DMS53 treated with DMSO at 0.1 percent for 48 hours (cell line): Measurements from ENCODE around the gene TSFM.

ENCODE experiments used
- DNase-seq: peaks from one replicate; lab custom pipeline; 2025; ENCODE audit not compliant: unreplicated experiment; lab: John Stamatoyannopoulos, UW

TSFM gene

DNA sequence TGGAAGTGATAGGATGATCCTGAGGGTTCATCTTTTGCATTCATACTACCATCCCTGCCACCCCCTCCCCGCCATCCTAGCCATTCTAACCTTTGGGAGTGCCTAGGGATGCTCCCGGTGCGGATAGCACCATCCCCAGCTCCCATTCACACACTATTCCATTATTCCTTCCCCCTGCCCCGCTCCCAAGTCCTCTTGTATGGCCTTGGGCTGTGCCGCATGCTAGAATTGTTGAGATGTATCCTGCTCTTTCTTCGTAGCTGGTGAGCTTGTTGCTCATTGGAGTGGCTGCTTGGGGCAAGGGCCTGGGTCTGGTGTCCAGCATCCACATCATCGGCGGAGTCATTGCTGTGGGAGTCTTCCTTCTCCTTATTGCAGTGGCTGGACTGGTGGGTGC is 37.1 kb upstream of the TSFM start:
- DNase-seq, result no peak

DNA sequence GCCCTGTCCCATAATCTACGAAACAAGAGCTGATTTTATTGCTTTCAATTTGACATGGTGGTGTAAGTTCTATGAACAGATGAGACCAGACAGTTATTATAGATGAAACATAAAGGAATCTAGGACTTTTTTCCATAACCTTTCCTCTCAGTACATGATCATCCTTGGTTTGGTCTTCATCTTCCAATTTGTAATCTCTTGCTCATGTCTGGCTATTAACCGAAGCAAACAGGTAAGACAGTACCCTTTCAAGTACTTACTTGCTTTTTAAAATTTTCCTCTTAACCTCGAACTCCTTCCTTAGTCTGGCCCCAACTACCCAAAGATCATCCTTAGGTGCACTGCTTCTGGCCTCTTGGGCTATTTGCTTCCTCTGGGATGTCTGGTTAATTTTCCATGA is 36.6 kb upstream of the TSFM start:
- DNase-seq, result no peak

GRCh38 chr12:57749061-57749460 is 33.5 kb upstream of the TSFM start:
- DNase-seq, result no peak

- DNase-seq, result no peak
These were observed 31.8 kb upstream of the TSFM start for GRCh38 chr12:57750561-57751431.

- no peak for DNase-seq
These were observed 31.2 kb upstream of the TSFM start for GRCh38 chr12:57751432-57751787.

GRCh38 chr12:57751788-57752667 is 30.6 kb upstream of the TSFM start, which contains the start of gene CDK4:
TSS of gene CDK4 (minus strand) at chr12:57752310. CDS start at chr12:57751717, 593 bp downstream.
- DNase-seq, result peak; percentile 99

- DNase-seq, result no peak
These were observed 30.0 kb upstream of the TSFM start for GRCh38 chr12:57752668-57753000.

DNA sequence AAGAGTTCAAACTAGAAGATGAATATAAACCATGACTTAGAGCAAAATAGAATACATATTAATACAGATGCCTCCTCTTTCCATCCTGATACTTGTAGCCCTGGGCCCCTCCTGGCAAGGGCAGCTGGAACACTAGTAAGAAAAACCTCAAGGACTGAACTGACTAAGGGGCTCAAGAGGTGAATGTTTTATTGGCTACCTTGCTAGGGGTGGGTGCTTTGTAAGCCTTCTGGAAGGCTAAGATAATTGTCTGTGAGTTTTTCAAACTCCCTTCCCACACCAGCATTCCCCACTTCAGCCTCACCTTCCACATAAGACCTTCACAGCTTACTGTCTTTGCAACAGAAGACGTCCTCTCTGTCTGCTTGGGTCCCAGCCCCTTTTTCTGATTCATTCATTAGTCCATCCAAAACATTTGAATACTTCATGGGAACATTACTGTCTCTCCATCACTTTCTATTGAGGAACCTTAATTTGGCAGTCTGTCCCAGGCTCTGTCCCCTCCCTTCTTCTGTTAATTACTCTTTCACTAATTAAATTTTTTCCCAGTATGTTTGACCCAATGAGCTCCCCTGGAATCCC is 28.7 kb upstream of the TSFM start:
- no peak for DNase-seq

DNA sequence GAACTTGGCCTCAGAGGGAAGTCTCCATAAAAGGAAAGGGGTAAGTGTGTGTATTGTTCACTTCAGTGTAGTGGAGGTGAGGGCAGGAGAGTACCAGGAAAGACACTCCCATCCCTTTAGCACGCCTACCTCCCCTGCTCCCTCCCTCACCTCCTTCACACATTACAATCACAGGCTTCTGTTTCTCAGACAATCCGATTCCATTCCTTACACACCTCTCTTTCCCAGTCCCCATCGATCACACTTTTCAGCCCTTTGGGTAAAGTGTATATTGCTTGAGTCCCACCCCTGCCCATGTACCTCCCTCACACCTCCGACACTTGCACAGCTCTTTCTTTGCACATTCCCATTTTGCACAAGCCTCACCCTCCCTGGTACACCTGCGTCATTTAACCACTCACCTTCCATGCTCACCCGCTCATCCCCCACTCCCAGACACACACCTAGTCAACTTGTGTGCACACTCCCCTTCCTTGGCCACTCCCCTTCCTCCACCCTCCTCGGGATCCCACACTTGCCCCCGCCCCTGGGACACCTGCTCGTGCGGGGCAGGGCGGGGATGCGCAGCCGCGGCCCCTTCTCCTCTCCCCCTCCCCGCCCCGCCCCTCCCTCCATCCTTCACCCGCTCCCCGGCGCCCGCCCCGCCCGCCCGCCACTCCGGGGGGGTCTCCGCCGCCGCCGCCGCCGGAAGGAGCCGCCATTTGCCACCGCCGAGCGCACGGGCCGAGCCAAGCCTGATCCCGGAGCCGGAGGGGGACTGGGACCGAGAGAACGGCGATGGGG is 28.0 kb upstream of the TSFM start, which contains the start of gene MARCHF9:
Gene MARCHF9, plus strand, starts transcription at position 693 of the 783 bp plus-strand sequence. CDS start 426 bp downstream, outside the sequence.
- peak; percentile 84 for DNase-seq

DNA sequence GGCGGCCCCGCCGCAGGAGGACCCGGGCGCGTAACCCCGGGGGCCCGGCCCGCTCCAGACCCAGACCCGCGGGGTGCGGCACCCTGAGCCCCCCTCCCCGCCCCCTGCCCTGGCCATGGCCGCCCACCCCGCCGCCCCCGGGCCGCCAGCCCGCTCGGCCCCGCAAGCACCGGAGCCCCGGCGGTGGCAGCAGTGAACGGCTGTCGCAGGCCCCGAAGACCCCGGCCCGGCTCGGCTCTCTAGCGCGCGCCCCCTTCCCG is 27.5 kb upstream of the TSFM start:
- DNase-seq, result no peak

DNA sequence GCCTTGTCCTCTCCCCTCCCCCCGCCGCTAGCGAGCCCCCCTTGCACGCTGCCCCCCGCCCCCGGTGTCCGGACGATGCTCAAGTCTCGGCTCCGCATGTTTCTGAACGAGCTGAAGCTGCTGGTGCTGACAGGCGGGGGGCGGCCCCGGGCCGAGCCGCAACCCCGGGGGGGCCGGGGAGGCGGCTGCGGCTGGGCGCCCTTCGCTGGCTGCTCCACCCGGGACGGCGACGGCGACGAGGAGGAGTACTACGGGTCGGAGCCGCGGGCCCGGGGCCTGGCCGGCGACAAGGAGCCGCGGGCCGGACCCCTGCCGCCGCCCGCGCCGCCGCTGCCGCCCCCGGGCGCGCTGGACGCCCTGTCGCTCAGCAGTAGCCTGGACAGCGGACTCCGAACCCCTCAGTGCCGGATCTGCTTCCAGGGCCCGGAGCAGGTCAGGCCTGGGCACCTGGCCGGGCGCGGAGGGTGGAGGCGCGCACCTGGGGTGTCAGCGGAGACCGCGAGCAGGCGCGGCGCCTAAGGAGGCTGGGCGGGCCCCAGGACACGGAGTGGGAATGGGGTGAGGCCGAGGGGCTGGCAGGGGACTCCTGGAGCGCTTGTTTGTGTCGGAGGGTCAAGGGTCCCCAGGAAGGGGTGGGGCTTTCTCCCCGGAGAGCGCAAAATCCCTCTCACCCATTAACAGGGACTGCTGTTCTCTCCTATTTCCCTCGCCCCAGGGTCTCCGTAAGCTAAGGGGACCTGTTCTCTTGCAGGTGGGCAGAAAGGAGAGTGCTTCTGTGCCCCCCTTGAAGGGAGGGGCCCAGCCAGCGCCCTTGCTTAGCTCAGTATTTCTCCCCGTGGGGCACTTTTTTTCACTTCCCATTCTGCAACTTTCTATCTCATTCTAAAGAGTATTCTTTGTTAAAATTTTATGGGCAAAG is 26.9 kb upstream of the TSFM start:
- DNase-seq, result no peak

DNA sequence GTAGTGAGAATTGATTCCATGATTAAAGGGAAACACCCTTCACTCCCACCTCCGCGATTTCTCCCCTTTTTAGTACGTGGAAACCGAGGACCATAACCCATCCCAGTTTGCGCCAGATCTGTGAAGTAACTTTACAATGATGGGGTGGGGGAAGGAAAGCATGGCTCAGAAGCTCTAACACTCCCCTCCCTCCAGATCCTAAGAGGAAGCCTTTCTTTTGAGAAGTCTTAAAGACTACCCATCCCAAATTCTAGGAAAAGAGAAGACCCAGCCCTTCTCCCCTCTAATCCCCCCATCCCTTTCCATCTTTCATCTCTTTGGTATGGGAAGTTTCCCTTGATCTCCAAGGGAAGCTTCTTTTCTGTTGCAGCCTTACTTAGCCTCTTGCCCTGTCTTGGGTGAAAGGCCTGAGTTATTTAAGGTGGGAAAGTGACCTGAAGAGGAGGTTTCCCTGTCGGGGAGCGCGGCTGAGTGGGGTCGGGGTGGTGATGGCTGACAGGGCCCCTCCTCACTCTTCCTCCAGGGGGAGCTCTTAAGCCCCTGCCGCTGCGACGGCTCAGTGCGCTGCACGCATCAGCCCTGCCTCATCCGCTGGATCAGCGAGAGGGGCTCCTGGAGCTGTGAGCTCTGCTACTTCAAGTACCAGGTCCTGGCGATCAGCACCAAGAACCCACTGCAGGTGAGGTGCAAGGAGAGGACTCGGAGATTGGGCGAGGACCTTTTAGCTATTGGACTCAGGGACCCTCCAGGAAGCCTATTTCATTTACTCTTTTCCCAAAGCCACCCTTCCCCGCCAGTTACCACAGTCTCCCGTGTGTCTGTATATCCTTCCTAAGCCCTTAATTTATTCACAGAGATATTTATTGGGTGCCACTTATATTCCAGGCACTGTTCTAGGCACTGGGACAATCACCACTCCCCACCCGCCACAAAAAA is 25.9 kb upstream of the TSFM start:
- DNase-seq, result no peak

GRCh38 chr12:57757771-57758170 is 24.8 kb upstream of the TSFM start:
- DNase-seq, result no peak

GRCh38 chr12:57758552-57759359 is 23.8 kb upstream of the TSFM start:
- DNase-seq, result no peak

- peak; percentile 57 for DNase-seq
These were observed 23.1 kb upstream of the TSFM start for GRCh38 chr12:57759360-57759980.

- no peak for DNase-seq
These were observed 22.1 kb upstream of the TSFM start for GRCh38 chr12:57760347-57760982.

- no peak for DNase-seq
These were observed 21.1 kb upstream of the TSFM start for GRCh38 chr12:57761391-57761998.
